ENCODE results near the gene TRAPPC4. TPM values are rescaled to one million over a fixed set of nuclear protein-coding genes. Genes with fewer than 3 reads are reported as not detected.
A peak's percentile ranks its signal among the peaks of the same experiment; 100 is the strongest.

The TRAPPC4 gene
- total RNA-seq, 1 donor from 2014 or later, result 73.1 TPM

- Mint-ChIP-seq H3K4me1 (ENCODE audit: unreplicated experiment) (peaks cover 23% of the 10 kb centered on the region), H3K36me3 (peaks cover 8% of the 10 kb centered on the region), H3K4me3 (peak overlapping the region; percentile 93), H3K9me3 (no peaks in the 10 kb centered on the region), H3K27ac (peak overlapping the region; percentile 89), H3K27me3 (no peaks in the 10 kb centered on the region)
- DNase-seq (ENCODE audit: extremely low spot score, unreplicated experiment), result no peak
- TF ChIP-seq CTCF (conservative IDR thresholded peaks at IDR 0.05), result peak; percentile 62
These were observed 21.5 kb upstream of the TRAPPC4 start for GRCh38 chr11:118996926-118997626.

GRCh38 chr11:118997627-118998387 is 20.8 kb upstream of the TRAPPC4 start, which contains the start of gene CENATAC:
Gene CENATAC, plus strand, starts transcription at chr11:118998138. Its CDS starts 60 bp downstream, at chr11:118998198.
- Mint-ChIP-seq H3K36me3 (peaks cover 8% of the 10 kb centered on the region), H3K27ac (peak within 1 kb of the TSS; percentile 89), H3K27me3 (no peaks in the 10 kb centered on the region), H3K4me1 (ENCODE audit: unreplicated experiment) (peaks cover 23% of the 10 kb centered on the region), H3K9me3 (no peaks in the 10 kb centered on the region), H3K4me3 (peak within 1 kb of the TSS; percentile 93)
- DNase-seq (ENCODE audit: extremely low spot score, unreplicated experiment), result peak; percentile 94
- TF ChIP-seq CTCF (conservative IDR thresholded peaks at IDR 0.05), result peak; percentile 25

- no peaks in the 10 kb centered on the region for H3K27me3 Mint-ChIP-seq
- H3K27ac Mint-ChIP-seq, result peak overlapping the region; percentile 89
- peak overlapping the region; percentile 93 for H3K4me3 Mint-ChIP-seq
- H3K36me3 Mint-ChIP-seq, result peaks cover 8% of the 10 kb centered on the region
- no peak for DNase-seq (ENCODE audit: extremely low spot score, unreplicated experiment)
- H3K4me1 Mint-ChIP-seq (ENCODE audit: unreplicated experiment), result peaks cover 23% of the 10 kb centered on the region
- no peak for TF ChIP-seq CTCF (conservative IDR thresholded peaks at IDR 0.05)
- no peaks in the 10 kb centered on the region for H3K9me3 Mint-ChIP-seq
These were observed 20.2 kb upstream of the TRAPPC4 start for GRCh38 chr11:118998388-118998717.

GRCh38 chr11:118998822-118999221 is 19.7 kb upstream of the TRAPPC4 start:
- Mint-ChIP-seq H3K27me3 (no peaks in the 10 kb centered on the region), H3K27ac (peak overlapping the region; percentile 89), H3K4me1 (ENCODE audit: unreplicated experiment) (peaks cover 23% of the 10 kb centered on the region), H3K36me3 (peaks cover 8% of the 10 kb centered on the region), H3K4me3 (peak overlapping the region; percentile 93), H3K9me3 (no peaks in the 10 kb centered on the region)
- TF ChIP-seq CTCF (conservative IDR thresholded peaks at IDR 0.05), result no peak
- no peak for DNase-seq (ENCODE audit: extremely low spot score, unreplicated experiment)

- no peak for DNase-seq (ENCODE audit: extremely low spot score, unreplicated experiment)
- no peak for TF ChIP-seq CTCF (conservative IDR thresholded peaks at IDR 0.05)
- Mint-ChIP-seq H3K4me3 (peak overlapping the region; percentile 49), H3K27me3 (no peaks in the 10 kb centered on the region), H3K4me1 (ENCODE audit: unreplicated experiment) (peaks cover 23% of the 10 kb centered on the region), H3K27ac (peak overlapping the region; percentile 61), H3K36me3 (peaks cover 11% of the 10 kb centered on the region), H3K9me3 (no peaks in the 10 kb centered on the region)
These were observed 17.7 kb upstream of the TRAPPC4 start for GRCh38 chr11:119000906-119001305.
